Glomerular endothelial cell (primary cell): ENCODE data around the gene ROBO3. TPM values are rescaled to one million over a fixed set of nuclear protein-coding genes. Genes with fewer than 3 reads are reported as not detected.

ENCODE experiments used
- DNase-seq: peaks from one replicate; pipeline ENCODE4 v3.0.0-alpha.2; 2011; ENCODE audit warnings: low read depth, low spot score; ENCODE audit errors: extremely low read depth
- total RNA-seq: library from RNA; depleted of rRNA; stranded (reverse); fragments of >200 nt; gene quantifications from 2 replicates; pipeline ENCODE4 v1.2.3, GENCODE V29; 2015

Gene ROBO3
- total RNA-seq, 1 donor from 2014 or later, result 9.7 TPM

DNA sequence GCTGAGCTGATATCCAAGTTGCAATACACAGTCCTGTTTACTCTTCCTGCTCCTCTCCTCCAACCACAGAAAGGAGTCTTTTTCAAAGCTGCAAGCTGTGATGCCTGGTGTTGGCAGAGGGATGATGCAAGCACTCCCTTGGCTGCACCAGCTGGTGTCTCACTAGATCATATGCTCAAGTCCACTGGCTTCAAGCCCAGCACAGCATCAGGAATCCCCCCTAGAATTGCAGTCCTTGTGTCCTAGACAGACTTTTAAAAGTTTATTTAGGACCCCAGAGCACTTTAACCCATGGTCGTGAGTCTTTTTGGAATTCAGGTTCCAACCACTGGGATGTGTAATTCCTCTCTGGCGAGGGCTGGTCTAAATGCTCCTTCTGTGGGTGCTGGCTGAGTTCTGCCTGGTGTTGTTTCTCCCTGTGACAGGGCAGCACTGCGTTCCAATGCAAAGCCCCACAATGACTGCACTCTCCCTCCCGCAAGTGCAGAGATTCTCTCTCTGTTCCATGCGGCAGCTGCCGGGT, 51.9 kb downstream of the ROBO3 start:
- no peak for DNase-seq

DNA sequence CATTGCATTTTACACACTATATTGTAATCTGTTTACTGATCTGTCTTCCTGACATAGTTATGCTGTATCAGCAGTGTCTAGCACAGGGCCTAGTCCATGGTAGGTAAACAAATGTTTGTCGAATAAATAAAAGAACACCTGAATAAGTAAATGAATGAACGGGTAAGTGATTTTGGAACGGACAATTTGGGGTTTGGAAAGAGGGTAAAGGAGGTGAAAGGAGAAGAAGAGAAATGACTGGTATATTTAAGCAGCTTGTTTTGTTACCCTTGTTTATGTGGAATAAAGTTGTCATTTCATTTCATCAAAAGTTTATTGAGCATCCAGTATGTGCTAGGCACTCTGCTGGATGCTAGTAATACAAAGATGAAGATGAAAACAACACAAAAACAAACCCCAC, 53.7 kb downstream of the ROBO3 start, which contains the start of gene HEPN1:
HEPN1 (plus strand) TSS at position 301 of the 400 bp plus-strand sequence.
- no peak for DNase-seq

DNA sequence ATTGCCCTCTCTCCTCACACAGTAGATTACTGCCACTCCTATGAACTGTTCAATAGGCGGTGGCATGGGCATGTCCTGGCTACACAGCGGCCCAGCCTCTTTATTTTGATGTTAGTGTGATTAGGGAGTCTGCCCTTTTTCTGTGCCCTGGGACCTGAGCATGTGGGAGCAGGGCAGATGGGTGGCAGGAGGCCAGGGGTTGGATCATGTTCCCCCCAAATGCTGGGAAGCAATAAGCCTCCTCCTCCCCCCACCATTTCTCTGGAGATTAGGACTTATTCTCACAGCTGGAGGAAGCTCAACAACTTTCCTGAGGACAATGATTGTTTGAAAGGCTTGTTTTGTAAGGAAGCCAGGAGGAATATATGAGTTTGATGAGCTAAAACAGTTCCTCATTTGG, 54.7 kb downstream of the ROBO3 start:
- no peak for DNase-seq

DNA sequence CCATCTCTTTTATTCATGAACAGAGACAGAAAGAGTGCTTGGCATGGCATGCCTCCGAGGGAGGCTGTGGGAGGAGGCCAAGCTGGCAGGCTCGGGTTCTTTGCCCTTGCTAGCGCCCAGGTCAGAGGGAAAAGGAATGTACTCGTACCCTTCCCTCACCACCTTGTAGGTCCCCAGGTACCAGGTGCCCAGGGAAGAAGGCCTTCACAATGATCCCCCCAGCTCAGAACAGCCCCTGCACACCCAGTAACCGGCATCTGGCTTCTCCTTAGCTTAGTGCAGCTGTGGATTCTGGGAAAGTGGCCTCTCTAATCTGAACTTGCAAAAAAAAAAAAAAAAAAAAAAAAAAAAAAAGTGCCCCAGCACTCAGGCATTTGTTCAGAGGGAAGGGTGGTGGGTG, 55.1 kb downstream of the ROBO3 start:
- DNase-seq, result no peak

DNA sequence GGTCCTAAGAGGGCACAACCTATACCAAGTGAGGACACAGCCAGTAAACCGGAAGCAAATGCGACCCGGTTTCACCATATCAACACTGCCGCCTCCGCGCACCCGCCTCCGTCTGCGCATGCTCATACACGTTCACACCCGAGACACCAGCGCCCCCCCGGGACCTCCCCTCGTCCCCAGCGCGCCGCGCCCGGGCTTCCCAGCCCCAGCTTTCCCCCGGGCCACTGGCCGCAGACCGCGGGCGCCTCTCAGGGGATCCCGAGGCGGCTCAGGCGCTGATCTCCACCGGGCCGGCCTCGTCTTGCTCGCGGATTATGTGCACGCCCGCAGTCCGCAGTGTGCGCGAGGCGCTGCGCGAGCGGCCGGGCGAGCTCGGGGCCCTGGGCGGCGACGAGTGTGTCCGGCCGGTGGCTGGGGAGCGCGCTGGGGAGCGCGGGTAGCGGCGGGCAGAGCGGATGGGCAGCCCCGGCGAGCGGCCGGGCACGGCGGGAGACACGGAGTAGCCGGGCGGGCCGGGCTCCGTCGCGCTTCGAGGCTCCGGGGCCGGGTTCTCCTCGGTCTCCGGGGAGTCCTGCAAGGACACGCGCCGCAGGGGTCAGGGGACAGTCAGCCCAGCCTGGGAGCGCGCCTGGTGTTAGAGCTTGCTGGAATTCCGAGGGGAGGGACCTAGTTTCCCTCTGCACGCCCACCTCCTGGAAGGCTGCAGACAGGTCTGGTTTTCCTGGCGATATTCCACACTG, 55.8 kb downstream of the ROBO3 start:
- DNase-seq, result no peak

DNA sequence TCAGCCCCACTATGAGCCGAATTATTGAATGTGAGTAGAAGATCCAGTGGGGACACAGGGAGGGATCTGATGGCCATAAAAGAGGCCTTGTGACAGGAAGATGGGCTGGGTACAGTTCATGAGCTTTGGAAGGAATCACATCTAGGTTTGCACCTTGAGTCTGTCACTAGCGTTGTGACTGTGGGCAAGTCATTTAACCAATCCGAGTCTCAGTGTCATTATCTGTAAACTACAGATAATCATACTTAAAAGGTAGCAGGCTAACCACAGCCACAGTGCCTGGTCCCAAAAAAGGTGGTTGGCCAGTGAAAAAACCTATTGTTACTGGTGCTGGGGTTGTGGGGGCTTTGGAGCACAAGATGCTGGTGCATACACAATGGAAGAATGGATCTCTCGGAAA, 57.6 kb downstream of the ROBO3 start:
- no peak for DNase-seq

DNA sequence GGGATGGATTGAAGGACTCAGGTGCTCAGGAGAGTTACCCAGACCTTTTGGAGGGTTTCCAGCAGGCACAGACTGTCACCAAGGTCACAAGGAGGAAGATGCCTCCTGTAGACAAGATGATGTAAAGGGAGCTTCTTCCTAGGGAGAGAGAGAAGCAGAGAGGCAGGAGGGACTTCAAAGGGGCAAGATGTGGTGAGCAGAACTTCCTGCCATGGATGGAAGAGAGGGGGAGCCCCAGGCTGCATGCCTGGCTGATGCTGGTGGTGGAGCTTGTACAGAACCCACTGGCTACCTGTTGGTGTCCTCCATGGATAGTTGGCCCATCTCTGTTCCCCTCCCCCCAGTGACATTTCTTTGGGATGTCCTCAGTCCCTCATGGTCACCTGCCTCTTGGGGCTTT, 58.1 kb downstream of the ROBO3 start:
- DNase-seq, result no peak

DNA sequence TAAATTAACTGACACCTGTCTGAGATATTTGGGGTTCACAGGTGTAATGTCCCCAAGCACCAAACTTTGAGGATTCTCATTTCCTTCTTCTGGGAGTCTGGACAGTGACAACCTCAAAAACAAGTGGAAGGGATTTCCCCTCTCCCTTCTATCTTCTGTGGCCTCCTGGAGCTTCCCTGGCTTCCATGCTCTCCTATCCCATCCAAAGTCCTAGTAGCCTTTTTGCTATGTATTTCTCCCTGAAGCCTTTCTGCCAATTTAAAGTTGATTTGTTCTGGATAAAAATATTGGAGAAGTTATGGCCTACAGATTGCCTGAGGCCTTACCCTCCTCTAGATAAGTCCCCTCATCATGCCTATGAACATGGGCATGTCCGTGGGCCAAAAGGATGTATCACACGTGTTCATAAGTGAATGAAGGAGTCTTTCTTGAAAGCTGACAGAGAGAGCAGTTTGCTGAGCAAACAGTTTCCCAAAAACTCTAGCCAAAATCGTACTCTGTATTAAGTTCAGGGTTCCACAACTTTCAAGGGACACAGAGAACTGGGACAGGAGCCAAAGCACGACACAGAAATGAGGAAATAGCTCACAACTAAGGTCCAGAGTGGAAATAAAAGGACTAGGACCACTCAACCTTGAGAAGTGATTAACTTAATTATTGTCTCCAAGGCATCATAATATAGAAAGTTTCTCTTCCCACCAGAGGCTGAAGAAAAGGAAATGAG, 63.9 kb downstream of the ROBO3 start:
- DNase-seq, result no peak

DNA sequence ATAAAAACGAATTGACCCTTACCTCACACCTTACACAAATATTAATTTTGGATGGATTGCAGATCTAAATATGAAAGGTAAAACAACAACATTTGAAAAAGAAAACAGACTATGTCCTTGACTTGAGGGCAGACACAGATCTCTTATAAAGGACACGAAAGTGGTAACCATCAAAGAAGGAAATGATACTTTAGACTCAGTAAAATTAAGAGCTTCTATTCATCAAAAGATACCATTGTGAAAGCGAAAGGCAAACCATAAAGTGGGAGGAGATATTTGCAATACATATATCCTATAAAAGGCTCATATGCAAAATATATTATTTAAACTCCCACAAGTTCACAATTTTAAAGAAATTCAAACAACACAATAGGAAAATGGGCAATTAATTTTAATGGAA, 65.6 kb downstream of the ROBO3 start:
- no peak for DNase-seq

Other genes starting within 250 kb of the ROBO3 start
- gene TBRG1, start 242.6 kb upstream of the ROBO3 start, total RNA-seq, result 12.4 and 20.5 TPM in 2 replicates
- 39.5 and 53.8 TPM in 2 replicates for gene SIAE, start 191.7 kb upstream of the ROBO3 start, total RNA-seq
- gene SPA17, start 191.5 kb upstream of the ROBO3 start, total RNA-seq, result 6.9 and 11.1 TPM in 2 replicates
- gene NRGN, start 125.5 kb upstream of the ROBO3 start, total RNA-seq, result 10.6 and 14.4 TPM in 2 replicates
- gene VSIG2, start 113.2 kb upstream of the ROBO3 start, total RNA-seq, result 1.1 TPM in 1 of 2 replicates, not detected in the other
- gene ESAM, start 103.1 kb upstream of the ROBO3 start, total RNA-seq, result 297 and 465 TPM in 2 replicates
- gene MSANTD2, start 65.0 kb upstream of the ROBO3 start, total RNA-seq, result 10.1 and 17.4 TPM in 2 replicates
- gene ROBO4, start 32.4 kb downstream of the ROBO3 start, total RNA-seq, result 605 and 785 TPM in 2 replicates
- 0.18 TPM in 1 of 2 replicates, not detected in the other for gene HEPN1, start 53.8 kb downstream of the ROBO3 start, total RNA-seq
- not detected in 2 replicates for gene HEPACAM, start 70.6 kb downstream of the ROBO3 start, total RNA-seq
- gene CCDC15, start 88.8 kb downstream of the ROBO3 start, total RNA-seq, result 2.0 and 2.5 TPM in 2 replicates
- 0.70 and 6.9 TPM in 2 replicates for gene SLC37A2, start 197.9 kb downstream of the ROBO3 start, total RNA-seq
- gene TMEM218, start 246.2 kb downstream of the ROBO3 start, total RNA-seq, result 22.5 and 23.3 TPM in 2 replicates